Measurements from ENCODE around the gene NXPH1. TPM values are rescaled to one million over a fixed set of nuclear protein-coding genes. Genes with fewer than 3 reads are reported as not detected.

Gene NXPH1
- total and polyA plus RNA-seq, 3 donors from 2014 or later = 0.24 to 0.94 (median 0.37) TPM

DNA sequence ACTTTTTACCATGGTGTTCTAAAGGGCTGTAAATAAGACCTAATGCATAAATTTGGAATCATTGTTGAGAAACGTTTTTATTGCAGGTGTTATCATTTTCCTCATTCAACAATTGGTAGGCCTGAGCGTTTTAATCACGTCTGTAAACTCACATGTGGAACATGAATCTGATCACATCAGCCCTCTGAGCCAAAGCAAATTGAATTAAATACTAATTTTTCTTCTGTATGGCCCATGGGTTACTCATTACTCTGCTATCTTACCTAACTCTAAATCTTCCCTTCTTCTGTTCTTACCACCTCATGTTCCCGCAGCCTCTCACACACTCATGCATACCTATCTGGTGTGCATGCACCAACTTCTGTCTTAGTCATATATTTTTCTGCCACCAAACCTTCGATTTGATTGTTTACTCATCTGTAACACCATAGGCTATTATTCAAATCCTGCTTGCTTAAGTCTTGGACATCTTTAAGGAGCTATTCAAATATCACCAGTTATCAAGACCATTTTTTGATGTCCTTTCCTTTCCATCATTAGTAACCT, 82.3 kb downstream of the NXPH1 start:
- no peaks in the 10 kb centered on the region for H3K27me3 ChIP-seq

DNA sequence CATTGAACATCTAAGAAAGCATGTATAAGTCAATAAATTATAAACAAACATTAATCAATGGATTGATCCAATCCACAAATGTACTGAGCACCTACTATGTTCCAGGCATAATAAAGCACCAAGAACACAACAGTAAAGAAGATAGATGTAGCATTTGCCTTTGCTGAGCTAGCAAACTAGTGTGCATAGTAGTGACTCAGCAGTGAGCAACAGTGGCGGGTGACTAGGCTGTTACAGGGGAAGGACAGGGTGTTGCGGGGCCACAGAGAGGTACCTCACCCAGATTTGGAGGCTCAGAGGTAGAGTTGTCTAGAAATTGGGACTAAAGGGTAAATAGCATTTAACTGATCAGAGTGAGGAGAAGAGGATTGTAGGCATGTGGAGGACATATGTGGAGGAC, 83.6 kb downstream of the NXPH1 start:
- WGBS, 2 donors = 96 to 100% methylated on average over 2 of the region's 2 CpGs
- Histone ChIP-seq H3K4me3 (no peak overlapping the region), H3K27me3 (no peaks in the 10 kb centered on the region), H3K4me1 (no peaks in the 10 kb centered on the region), H3K27ac (no peak overlapping the region), H3K9me3 (no peaks in the 10 kb centered on the region), H3K36me3 (ENCODE audit: low read depth, missing control alignments) (no peaks in the 10 kb centered on the region)
- no peak for DNase-seq
- TF ChIP-seq POLR2A (IDR thresholded peaks at IDR 0.05) = no peak
- TF ChIP-seq, protein P1, sequence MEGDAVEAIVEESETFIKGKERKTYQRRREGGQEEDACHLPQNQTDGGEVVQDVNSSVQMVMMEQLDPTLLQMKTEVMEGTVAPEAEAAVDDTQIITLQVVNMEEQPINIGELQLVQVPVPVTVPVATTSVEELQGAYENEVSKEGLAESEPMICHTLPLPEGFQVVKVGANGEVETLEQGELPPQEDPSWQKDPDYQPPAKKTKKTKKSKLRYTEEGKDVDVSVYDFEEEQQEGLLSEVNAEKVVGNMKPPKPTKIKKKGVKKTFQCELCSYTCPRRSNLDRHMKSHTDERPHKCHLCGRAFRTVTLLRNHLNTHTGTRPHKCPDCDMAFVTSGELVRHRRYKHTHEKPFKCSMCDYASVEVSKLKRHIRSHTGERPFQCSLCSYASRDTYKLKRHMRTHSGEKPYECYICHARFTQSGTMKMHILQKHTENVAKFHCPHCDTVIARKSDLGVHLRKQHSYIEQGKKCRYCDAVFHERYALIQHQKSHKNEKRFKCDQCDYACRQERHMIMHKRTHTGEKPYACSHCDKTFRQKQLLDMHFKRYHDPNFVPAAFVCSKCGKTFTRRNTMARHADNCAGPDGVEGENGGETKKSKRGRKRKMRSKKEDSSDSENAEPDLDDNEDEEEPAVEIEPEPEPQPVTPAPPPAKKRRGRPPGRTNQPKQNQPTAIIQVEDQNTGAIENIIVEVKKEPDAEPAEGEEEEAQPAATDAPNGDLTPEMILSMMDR (IDR thresholded peaks at IDR 0.05) = no peak
- intact Hi-C loops (cut with DNase I; ENCODE audit: low total_unique reads) = no loop called here

More for the DNA sequence above, 82.3 kb downstream of the NXPH1 start:
- 57 to 66% methylated on average over 5 of the region's 5 CpGs for WGBS, 2 donors
- intact Hi-C loops (cut with DNase I; ENCODE audit: low total_unique reads) = no loop called here
- no peaks in the 10 kb centered on the region for H3K4me1 ChIP-seq
- H3K27ac ChIP-seq = no peak overlapping the region
- DNase-seq = no peak
- no peaks in the 10 kb centered on the region for H3K36me3 ChIP-seq (ENCODE audit: low read depth, missing control alignments)
- no peaks in the 10 kb centered on the region for H3K9me3 ChIP-seq
- TF ChIP-seq, protein P1 (IDR thresholded peaks at IDR 0.05) = no peak
- no peak for TF ChIP-seq POLR2A (IDR thresholded peaks at IDR 0.05)
- no peak overlapping the region for H3K4me3 ChIP-seq

DNA sequence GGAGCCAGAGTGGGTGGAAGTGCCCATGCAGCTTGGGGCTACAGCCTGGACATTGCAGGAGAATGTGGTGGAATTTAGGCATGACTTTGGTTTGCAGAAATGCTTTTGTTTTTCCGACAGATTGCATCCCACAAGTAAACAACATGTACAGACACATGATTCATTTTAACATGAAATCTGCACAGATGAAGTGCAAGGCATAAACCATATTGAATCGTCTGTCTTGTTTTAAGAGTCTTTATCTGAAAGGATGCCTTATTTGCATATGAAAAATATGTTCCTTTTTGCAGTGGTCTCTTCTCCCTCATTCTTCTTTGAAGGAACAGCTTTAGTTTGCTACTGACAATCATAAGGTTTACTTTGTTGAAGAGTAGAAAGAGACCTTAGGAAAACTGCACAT, 94.9 kb downstream of the NXPH1 start:
- intact Hi-C loops (cut with DNase I; ENCODE audit: low total_unique reads) = no loop called here

DNA sequence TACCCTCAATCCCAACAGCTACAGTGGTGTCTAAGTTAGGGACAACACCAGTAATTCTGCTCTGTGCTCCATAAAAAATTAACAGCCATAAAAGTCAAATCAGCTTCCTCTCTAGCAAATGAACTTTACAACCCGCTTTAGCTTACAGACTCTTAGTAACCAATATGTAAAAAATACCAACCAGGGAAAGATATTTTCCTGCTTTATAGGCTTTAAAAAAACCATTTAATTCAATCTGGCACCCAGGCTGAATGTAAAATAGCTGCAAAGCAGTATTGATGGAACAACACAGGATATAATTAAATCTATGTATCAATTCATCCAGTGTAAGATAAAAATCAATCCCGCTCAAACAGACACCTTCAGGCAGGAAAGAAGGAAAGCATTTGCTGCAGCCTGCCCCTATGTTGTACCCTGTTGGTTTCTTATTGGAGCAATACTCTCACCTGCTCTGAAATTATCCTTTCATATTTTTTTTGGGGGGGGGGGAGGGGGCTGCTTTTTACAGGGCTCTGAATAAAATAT, 98.6 kb downstream of the NXPH1 start:
- H3K4me3 ChIP-seq = no peak overlapping the region
- no peaks in the 10 kb centered on the region for H3K36me3 ChIP-seq (ENCODE audit: low read depth, missing control alignments)
- intact Hi-C loops (cut with DNase I; ENCODE audit: low total_unique reads) = no loop called here
- WGBS, 2 donors = 80 to 92% methylated on average over 2 of the region's 2 CpGs
- no peak overlapping the region for H3K27ac ChIP-seq
- H3K4me1 ChIP-seq = no peaks in the 10 kb centered on the region
- TF ChIP-seq, protein P1 (IDR thresholded peaks at IDR 0.05) = no peak
- TF ChIP-seq POLR2A (IDR thresholded peaks at IDR 0.05) = no peak
- H3K27me3 ChIP-seq = no peaks in the 10 kb centered on the region
- DNase-seq = no peak
- no peaks in the 10 kb centered on the region for H3K9me3 ChIP-seq

More for the DNA sequence above, 94.9 kb downstream of the NXPH1 start:
- TF ChIP-seq POLR2A (IDR thresholded peaks at IDR 0.05) = no peak
- TF ChIP-seq, protein P1 (IDR thresholded peaks at IDR 0.05) = no peak
- no peaks in the 10 kb centered on the region for H3K9me3 ChIP-seq
- H3K4me1 ChIP-seq = no peaks in the 10 kb centered on the region
- H3K36me3 ChIP-seq (ENCODE audit: low read depth, missing control alignments) = no peaks in the 10 kb centered on the region
- WGBS, 2 donors = 71 to 86% methylated on average over 2 of the region's 2 CpGs
- DNase-seq = no peak
- H3K27ac ChIP-seq = no peak overlapping the region
- H3K27me3 ChIP-seq = no peaks in the 10 kb centered on the region
- no peak overlapping the region for H3K4me3 ChIP-seq

DNA sequence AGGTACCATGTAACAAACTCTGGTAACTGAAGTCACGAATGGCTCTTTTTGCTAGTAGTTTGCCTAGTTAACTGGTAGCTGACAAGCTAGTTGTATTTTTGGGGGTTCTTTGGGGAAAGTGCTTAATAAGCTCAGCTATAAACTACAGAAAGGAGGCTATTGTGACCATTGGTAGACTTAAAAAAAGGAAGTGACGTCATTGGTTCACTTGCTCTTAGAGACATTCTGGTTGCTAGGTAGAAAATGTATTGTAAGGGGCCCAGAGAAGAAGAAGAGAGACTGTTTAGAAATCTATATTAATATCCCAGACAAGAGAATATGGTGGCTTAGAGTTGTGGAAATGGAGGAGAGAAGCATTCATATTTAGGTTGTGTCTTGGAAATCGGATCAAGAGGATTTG, 103.0 kb downstream of the NXPH1 start:
- Histone ChIP-seq H3K9me3 (no peaks in the 10 kb centered on the region), H3K27me3 (no peaks in the 10 kb centered on the region), H3K27ac (no peak overlapping the region), H3K4me1 (no peaks in the 10 kb centered on the region), H3K36me3 (ENCODE audit: low read depth, missing control alignments) (no peaks in the 10 kb centered on the region), H3K4me3 (no peak overlapping the region)
- intact Hi-C loops (cut with DNase I; ENCODE audit: low total_unique reads) = no loop called here
- TF ChIP-seq, protein P1 (IDR thresholded peaks at IDR 0.05) = no peak
- no peak for TF ChIP-seq POLR2A (IDR thresholded peaks at IDR 0.05)
- DNase-seq = no peak
- WGBS, 2 donors = 62 to 75% methylated on average over 3 of the region's 3 CpGs

Data from testis (tissue), 3 donors.